CD1c-positive myeloid dendritic cell (primary cell): ENCODE data around the gene PBRM1.

Experiments
- DNase-seq: peaks from one replicate; pipeline ENCODE4 v3.0.0-alpha.2; 2016; ENCODE audit errors: extremely low spot score

The PBRM1 gene

DNA sequence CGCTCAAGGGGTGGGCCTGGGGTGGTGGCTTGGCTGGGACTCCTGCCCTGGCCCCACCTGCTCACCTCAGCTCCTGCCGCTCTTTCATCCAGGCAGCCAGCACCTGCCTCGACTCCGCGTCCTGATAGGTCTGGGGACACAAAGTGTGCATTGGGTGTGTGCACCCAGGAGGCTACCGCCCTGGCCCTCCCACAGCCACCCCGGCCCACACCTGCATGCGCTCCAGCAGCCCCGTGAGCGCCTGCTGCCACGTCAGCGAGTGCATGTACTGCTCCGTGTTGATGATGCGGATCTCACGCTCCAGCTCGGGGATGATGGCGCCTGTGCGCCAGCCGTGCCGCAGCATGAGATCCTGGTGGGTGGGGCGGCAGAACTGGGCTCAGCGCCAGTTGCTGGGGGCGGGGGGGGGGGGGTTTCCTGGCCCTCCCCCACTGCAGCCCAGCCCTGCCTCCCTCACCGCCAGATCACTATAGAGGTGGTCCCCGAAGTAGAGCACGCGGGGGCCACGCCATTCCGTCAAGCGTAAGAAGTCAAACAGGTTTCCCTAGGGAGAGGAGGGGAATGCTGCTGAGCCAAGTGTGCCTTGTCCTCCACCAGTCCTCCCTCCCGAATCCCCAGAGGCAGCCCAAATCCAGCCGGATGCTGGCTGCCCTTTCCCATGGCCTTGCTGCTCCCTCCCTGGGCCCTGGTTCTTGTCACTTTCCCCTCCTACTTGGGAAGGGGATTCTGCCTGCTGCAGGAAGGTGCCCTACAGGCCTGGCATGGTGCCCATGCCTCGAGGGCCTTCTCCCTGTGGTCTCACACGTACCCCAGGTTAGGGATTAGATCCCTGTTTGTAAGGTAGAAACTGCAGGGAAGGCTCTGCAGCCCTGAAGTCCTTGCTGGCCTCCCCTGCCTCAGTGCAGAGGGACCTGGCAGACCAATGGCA is 160.7 kb downstream of the PBRM1 start:
- no peak for DNase-seq

DNA sequence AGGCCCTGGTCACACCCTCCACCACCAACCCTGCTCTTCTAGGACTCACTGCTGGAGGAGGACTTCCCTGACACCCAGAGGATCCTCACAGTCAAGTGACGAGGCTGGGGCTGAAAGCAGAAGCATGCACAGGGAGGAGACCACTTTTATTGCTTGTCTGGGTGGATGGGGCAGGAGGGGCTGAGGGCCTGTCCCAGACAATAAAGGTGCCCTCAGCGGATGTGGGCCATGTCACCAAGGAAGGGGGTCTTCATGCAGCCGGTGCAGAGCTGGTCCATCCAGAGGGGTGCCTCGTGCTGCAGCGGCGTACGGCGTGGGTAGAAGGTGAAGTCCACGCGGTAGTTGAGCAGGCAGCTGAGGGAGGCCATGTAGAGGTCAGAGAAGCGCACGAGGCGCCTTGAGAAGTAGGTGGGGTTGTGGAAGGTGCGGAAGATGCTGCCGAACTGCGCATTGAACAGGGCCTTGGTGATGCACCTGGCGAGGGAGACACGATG is 161.4 kb downstream of the PBRM1 start:
- no peak for DNase-seq

DNA sequence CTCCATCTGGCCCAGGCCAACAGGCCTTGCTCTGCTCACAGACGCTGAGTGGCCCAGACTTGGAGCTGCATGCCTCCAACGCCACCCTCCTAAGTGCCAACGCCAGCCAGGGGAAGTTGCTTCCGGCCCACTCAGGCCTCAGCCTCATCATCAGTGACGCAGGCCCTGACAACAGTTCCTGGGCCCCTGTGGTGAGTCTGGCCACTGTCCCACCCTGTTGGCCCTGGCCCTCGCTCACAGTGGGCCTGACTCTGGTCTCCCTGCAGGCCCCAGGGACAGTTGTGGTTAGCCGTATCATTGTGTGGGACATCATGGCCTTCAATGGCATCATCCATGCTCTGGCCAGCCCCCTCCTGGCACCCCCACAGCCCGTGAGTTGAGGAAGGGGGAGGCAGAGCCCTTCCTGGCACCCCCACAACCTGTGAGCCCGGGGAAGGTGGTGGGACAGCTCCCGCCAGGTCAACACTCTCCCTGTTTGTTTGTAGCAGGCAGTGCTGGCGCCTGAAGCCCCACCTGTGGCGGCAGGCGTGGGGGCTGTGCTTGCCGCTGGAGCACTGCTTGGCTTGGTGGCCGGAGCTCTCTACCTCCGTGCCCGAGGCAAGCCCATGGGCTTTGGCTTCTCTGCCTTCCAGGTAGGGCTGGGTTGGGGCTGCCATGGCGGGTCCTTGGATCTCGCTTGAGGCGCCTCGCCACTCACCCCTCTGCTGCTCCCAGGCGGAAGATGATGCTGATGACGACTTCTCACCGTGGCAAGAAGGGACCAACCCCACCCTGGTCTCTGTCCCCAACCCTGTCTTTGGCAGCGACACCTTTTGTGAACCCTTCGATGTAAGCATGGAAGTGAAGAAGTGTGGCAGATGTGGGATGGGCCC is 162.1 kb downstream of the PBRM1 start:
- no peak for DNase-seq

DNA sequence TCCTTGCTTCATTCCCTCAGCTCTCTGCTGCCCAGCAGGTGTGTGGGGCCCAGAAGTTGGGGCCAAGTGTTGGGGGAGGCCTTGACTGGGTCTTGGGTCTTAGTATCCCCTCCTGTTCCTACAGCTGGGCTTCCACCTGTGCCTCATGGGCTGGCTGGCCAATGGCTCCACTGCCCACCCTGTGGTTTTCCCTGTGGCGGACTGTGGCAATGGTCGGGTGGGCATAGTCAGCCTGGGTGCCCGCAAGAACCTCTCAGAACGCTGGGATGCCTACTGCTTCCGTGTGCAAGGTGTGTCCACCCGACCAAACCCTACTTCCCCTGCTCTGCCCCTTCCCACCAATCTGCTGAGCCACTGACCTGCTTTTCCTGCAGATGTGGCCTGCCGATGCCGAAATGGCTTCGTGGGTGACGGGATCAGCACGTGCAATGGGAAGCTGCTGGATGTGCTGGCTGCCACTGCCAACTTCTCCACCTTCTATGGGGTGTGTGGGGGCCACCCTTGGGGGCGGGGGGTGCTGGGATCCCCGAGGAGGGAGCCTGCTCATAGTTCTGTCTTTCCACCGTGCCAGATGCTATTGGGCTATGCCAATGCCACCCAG is 163.0 kb downstream of the PBRM1 start:
- no peak for DNase-seq

- DNase-seq, result no peak
Observed at GRCh38 chr3:52521881-52522650, 163.6 kb downstream of the PBRM1 start.

- DNase-seq, result no peak
Observed at GRCh38 chr3:52521488-52521824, 164.3 kb downstream of the PBRM1 start.

DNA sequence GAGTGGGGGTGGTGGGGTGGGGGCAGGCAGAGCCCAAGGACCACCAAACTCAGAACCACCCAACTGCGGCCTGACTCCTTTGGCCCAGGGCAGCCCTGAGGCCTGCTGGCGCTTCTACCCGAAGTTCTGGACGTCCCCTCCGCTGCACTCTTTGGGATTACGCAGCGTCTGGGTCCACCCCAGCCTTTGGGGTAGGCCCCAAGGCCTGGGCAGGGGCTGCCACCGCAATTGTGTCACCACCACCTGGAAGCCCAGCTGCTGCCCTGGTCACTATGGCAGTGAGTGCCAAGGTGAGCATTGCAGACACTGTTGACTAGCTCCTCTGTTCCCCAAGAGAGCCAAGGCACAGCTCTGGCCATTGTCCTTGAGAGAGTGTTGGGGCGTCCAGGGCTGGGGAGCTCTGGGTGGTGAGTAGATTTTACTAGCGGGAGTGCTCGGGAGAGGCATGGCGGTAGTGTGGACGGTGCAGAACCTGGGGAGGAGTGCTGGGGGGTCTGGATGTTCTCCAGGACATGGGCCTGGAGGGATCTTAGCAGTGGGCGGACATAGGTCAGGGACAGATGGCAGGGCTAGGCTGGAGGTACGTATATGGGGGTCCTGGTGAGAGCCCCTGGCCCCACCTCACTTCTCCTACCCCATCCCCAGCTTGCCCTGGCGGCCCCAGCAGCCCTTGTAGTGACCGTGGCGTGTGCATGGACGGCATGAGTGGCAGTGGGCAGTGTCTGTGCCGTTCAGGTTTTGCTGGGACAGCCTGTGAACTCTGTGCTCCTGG is 164.8 kb downstream of the PBRM1 start:
- DNase-seq, result no peak

- no peak for DNase-seq
Observed at GRCh38 chr3:52520141-52520667, 165.5 kb downstream of the PBRM1 start.

- DNase-seq, result no peak
Observed at GRCh38 chr3:52519445-52520140, 166.1 kb downstream of the PBRM1 start.

DNA sequence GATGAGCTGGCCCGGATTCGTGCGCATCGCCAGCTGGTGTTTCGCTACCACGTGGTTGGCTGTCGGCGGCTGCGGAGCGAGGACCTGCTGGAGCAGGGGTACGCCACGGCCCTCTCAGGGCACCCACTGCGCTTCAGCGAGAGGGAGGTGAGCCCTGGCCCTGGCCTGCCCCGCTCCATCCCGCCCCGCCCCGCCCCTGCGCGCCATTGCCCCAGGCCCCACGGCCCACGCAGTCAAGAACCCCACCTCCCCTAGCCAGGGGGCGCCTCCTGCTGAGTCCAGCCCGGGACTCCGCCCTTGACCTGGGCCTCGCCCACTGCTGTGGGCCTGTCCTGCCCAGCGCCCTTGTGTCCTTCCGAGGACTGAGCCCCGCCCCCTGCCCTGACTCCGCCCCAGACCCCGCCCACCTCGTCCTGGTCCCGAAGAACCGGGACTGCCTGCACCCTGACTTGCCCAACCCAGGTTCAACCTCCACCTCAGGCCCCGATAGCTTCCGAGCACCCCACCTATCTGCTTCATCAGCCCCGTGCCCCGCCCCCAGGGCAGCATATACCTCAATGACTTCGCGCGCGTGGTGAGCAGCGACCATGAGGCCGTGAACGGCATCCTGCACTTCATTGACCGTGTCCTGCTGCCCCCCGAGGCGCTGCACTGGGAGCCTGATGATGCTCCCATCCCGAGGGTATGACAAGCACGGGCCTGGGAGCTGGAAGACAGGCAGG is 166.8 kb downstream of the PBRM1 start:
- no peak for DNase-seq

- DNase-seq, result no peak
Observed at GRCh38 chr3:52517796-52518722, 167.7 kb downstream of the PBRM1 start.

DNA sequence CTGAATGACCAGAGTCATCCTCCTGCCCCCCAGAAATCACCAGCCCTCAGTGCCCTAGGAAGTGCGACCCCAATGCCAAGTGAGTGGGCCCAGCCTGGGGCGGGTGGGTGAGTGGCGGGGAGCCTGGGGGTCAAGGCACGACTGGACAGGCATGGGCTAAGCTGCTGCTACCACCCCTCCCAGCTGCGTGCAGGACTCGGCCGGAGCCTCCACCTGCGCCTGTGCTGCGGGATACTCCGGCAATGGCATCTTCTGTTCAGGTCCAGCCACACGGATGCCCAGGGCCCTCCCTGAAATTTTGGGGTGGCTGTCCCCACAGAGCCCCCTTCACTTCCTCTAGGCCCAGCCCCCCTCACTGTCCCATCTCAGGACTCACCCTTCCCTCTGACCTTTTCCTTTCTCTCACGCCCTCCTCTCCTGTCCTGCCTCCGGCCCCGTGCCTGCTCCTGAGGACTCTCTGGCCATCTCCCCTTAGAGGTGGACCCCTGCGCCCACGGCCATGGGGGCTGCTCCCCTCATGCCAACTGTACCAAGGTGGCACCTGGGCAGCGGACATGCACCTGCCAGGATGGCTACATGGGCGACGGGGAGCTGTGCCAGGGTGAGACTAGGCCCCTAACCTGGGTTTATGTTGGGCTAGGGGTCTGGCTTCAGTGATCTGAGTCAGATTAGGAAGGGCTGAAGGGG is 169.1 kb downstream of the PBRM1 start:
- no peak for DNase-seq

- no peak for DNase-seq
Observed at GRCh38 chr3:52515192-52515591, 170.5 kb downstream of the PBRM1 start.

DNA sequence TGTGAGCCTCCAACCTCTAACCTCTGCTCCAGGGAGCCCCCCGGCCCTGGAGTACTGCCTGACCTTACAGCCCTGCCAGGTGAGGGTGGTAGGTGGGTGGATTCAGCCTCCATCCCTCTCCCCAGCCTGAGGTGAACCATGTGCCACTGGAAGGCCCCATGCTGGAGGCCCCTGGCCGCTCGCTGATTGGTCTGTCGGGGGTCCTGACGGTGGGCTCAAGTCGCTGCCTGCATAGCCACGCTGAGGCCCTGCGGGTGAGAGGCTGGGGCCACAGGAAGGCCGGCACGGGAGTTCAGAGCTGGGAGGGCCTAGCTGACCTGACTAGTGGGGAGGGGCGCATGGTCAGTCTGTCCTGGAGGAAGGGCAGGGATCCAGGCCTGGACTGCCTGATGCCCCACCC is 171.1 kb downstream of the PBRM1 start:
- DNase-seq, result no peak

DNA sequence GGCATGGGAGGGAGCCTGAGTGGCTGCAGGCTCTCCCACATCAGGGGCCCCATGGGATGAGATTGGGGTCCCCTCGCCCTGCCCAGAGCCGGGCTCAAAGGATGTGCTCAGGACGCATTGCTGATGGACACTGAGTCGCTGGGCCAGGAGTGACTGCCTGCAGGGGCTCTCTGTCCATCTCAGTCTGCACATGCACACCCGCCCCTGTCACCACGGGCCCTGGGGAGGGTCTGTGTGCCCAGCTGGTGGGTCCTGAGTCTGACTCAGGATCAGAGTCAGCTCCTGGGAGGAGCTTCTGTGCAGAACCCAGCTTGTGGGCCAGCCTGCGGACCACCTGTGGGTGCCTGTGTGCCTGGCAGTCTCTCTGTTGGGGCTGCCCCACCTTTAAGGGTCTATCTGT is 172.4 kb downstream of the PBRM1 start:
- no peak for DNase-seq

- no peak for DNase-seq
Observed at GRCh38 chr3:52512727-52513126, 173.0 kb downstream of the PBRM1 start.

DNA sequence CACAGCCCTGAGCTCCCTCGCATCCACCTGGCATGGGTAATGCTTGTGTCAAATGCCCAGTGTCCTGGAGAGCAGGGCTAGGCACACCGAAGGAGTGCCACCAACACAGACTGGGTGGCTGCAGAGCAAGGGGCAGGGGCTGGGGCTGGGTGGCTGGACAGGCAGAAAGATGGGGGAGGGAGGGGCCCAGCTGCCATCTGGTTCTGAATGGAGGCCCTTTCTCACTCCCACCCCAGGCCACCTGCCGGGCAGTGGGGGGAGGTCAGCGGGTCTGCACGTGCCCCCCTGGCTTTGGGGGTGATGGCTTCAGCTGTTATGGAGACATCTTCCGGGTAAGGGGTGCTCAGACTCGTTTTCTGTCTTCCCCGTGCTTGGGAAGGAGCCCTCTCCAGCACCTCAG is 173.6 kb downstream of the PBRM1 start:
- DNase-seq, result no peak

GRCh38 chr3:52511509-52511908 is 174.2 kb downstream of the PBRM1 start:
- DNase-seq, result no peak
